GM19238 (cell line): Measurements from ENCODE around the gene LRP1.

Experiments used
- DNase-seq: peaks from one replicate; pipeline ENCODE4 v3.0.0; 2011; ENCODE audit warnings: low spot score; ENCODE audit not compliant: insufficient read length

LRP1 gene

DNA sequence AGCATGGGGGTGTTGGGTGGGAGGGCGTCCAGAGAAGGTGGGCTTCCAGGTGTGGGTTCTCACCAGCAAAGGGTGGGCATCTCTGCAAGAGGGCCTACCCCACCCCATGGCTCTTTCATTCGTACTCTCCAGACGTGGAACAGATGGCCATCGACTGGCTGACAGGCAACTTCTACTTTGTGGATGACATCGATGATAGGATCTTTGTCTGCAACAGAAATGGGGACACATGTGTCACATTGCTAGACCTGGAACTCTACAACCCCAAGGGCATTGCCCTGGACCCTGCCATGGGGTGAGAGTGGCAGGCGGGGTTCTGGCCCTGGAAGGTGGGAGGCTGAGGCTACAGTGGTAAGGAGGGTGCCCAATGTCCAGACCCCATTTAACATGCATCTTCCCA, 25.8 kb downstream of the LRP1 start:
- DNase-seq, result no peak

- DNase-seq, result no peak
Measured at GRCh38 chr12:57154804-57155434, 26.6 kb downstream of the LRP1 start.

DNA sequence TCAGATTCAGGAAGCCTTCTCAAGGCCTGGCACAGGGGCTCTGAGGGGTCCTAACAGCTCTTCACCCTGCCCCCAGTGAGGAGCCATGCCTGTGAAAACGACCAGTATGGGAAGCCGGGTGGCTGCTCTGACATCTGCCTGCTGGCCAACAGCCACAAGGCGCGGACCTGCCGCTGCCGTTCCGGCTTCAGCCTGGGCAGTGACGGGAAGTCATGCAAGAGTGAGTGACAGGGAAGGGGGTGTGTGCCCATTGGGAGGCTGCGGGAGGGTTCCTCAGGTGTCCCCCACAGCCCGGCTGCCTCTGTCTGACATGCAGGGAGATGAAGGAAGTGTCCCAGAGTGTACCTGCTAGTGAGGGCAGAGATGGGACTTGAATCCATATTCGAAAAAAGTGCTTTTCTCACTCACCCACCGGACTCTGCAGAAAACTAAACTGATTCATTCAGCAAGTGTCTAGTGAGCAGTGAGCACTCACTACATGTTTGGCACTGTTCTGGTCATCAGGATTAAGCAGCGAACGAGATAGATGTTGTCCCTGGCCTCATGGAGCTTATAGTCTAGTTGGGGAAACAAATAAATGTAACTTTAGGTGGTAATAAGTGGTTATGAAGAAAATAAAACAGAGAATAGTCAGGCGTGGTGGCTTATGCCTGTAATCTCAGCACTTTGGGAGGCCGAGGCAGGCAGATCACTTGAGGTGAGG, 28.6 kb downstream of the LRP1 start:
- no peak for DNase-seq

DNA sequence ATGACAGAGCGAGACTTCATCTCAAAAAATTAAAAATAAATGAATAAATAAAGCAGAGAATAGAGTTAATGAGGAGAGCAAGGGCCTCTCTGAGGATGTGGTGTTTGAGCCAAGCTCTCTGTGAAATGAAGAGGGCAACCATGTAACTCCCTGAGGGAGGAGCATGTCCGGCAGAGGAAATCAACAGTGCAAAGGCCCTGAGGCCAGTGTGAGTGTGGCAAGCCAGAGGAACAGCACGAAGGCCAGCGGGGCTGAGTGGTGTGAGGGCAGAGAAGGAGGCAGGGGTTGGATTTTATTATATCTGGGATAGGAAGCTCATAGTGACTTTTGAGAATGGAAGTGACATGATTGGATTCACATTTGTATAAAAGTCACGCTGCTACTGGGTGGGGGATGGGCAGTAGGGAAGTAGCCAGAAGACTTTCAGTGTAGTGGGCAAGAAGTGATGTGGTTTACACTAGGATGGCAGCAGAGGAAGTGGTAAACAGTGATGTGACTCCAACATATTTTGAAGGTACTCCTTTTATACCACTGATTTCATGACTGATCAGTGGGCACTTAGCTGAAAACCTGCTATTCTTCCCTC, 29.4 kb downstream of the LRP1 start:
- DNase-seq, result no peak

DNA sequence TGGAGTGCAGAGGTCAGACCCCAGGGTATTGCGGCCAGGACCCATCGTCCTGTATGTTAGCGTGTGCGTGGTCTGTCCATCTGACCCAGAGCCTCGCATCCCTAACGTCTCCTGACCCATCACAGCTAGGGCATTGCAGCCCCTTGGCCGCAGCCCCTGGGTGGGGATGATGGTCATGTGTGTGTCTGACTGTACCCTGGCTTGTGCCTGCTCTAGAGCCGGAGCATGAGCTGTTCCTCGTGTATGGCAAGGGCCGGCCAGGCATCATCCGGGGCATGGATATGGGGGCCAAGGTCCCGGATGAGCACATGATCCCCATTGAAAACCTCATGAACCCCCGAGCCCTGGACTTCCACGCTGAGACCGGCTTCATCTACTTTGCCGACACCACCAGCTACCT, 29.9 kb downstream of the LRP1 start:
- no peak for DNase-seq

- no peak for DNase-seq
Measured at GRCh38 chr12:57158665-57159064, 30.4 kb downstream of the LRP1 start.

DNA sequence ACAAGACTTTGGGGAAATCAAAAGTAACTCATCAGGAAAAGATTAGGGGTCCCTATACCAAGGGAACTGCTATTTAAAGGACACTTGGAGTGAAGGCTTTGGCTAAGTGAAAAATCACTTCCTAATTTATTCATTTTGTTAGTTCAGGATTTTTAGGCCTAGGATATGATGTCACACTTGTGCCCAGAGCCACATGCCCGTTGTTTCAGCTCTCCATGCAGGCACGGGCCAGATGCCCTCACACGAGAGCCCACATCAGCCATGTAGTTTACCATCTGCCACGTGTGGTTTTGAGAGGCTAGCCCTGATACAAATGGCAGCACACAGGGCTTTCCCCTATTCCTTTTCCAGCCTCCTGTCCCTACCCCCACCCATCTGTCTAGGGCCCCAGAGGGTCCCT, 31.0 kb downstream of the LRP1 start:
- DNase-seq, result no peak

DNA sequence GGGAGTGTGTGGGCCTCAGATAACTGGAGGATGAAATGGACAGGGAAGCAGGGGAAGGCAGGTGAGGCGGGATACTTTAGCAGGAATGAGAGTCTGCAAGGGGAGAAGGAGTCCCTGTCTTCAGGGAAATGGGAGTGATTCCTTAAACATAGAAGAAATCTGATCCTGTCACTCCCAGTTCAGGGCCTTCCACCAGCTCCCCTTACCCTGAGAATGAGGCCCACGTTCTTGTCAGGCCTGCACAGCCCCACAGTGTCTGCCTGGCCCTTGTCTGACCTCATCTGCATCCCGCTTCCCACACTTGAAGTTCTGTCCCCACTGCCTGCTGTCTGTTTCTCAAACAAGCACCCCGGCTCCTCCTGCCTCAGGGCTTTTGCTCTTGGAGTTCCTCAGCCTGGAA, 31.8 kb downstream of the LRP1 start:
- no peak for DNase-seq

GRCh38 chr12:57160741-57161140, 32.5 kb downstream of the LRP1 start:
- DNase-seq, result no peak

DNA sequence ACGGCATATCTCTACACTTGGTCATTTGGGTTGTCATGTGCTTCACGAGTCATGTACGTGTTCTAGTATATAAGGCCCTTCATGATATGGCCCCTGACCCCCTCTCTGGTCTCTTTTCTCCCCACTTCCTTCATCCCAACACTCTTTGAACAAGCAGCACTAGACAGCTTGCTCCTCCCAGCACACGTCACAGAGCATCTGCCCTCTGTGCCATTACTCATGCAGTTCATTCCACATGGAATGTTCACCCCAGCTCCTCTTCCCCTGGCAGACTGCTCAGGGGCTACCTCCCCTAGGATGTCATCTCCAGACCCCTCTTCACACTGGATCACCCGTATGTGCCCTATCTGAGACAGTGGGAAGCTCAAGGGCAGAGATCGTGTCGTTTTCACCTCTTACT, 33.2 kb downstream of the LRP1 start:
- DNase-seq, result no peak

DNA sequence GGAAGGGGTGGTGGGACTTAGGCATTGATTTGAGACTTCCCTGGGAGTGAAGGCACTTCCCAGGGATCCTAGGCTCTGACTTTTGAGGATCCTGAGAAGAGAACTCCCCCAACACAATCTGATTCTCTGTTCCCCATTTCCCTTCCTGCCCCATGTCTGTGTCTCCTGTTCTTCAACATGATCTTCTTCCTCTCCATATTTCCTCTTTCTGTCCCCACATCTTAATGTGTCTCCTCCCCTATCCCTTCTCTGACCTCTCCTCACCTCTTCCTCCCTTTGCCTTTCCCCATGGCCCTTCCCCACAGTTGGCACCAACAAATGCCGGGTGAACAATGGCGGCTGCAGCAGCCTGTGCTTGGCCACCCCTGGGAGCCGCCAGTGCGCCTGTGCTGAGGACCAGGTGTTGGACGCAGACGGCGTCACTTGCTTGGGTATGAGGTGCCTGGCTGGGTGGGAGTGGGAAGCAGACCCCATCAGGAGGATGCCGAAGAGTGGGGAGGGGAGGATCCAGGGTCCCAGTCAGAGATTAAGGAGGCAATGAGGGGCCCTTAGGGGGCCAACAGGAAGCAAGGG, 34.4 kb downstream of the LRP1 start:
- no peak for DNase-seq

DNA sequence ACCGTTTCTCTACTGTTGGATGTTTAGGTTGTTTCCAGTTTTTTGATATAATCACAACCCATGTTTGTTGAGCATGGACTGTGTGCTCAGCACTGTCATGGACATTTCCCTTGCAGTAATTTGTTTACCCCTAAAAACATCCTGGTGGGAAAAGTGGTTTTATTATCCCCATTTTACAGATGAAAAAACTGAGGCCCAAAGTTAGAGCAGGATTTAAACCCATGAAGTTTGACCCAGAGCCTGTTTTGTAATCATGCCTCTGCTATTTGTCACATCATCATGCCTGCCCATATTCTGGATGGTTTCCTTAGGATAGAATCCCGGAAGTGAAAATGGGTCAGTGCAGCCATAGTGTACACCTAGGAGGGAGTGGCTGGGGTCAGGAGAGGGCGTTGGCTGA, 36.2 kb downstream of the LRP1 start:
- no peak for DNase-seq

DNA sequence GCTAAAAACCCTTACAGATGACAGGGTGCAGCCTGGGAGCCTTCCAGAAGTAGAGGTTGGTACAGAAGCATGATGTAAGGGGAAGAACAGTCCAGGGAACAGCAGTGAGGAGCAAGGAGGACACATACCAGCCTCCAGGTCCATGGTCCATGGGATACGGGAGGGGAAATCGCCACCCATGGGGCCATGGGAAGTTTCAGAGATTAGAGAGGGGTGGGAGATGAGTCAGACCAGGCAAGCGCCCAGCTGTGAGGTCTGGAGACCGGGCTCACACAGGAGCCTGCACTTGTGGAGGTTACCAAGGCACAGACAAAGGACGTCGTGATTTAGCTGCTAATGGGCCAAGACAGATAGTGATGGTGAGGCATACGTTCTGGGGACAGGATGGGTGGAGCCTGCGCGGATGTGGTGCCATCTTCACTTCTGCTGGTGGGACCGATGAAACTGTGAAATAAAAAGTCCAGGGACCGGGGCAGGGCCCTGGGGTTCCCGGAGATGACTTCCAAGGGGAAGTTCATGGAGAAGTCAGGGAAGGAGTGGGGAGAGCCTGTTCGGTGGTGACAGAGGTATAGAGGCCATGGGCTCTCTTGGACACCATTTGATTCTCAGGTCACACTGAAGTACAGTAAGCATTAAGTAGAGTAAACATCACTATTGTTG, 36.8 kb downstream of the LRP1 start:
- DNase-seq, result no peak

DNA sequence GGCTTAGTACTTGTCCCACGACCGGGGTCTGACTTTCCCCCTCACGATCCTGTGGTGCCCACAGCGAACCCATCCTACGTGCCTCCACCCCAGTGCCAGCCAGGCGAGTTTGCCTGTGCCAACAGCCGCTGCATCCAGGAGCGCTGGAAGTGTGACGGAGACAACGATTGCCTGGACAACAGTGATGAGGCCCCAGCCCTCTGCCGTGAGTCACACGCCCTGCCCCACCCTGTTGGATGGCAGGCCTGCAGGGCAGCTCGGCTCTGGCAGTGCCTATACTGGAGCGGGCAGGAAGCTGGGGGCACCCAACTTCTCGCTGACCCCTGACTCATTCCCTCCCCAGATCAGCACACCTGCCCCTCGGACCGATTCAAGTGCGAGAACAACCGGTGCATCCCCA, 37.5 kb downstream of the LRP1 start:
- DNase-seq, result no peak

DNA sequence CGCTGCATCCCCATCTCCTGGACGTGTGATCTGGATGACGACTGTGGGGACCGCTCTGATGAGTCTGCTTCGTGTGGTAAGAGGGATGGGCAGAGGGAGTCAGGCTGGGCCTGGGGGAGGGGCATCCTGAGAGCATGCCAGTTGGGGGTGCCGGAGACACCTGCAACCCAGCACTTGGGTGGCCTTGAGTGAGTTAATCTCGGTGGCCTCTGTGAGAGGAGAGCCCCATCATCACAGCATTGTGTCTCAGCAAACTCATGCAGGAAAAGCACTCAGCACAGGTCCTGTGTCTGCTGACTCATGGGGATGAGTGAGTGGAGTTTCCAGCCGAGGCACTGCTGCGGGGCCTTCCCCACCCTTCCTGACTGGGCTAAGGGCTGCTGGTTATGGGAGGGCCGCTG, 38.7 kb downstream of the LRP1 start:
- DNase-seq, result no peak

- no peak for DNase-seq
Measured at GRCh38 chr12:57168058-57168457, 39.8 kb downstream of the LRP1 start.

GRCh38 chr12:57169046-57169795, 40.9 kb downstream of the LRP1 start:
- DNase-seq, result no peak

- no peak for DNase-seq
Measured at GRCh38 chr12:57169969-57170368, 41.7 kb downstream of the LRP1 start.

DNA sequence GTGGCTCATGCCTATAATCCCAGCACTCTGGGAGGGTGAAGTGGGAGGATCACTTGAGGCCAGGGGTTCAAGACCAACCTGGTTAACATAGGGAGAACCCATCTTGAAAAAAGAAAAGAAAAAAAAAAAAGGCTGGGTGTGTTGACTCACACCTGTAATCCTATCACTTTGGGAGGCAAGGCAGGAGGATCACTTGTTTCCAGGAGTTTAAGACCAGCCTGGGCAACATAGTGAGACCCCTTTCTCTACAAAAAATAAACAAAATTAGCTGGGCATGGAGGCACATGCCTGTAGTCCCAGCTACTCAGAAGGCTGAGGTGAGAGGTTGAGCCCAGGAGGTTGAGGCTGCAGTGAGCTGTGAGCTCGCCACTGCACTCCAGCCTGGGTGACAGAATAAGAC, 42.1 kb downstream of the LRP1 start:
- DNase-seq, result no peak

DNA sequence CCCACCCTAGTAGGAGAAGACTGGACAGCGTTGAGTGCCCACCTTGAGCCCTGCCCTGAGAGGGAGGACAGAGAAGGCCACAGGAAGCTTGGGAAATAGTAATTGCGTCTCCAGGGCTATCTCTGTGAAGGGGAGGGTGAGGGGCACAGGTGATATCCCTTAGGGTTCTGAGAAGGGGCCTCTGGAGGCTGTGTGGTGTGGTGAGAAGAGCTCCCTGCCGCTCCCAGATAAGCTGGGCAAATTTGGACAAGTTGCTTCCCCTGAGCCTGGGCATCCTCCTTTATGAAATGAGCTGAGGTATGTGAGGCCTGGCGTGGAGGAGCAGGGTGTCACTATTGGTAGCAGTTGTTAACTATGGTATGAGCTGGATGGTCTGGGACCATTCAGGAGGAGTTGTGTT, 42.6 kb downstream of the LRP1 start:
- no peak for DNase-seq

DNA sequence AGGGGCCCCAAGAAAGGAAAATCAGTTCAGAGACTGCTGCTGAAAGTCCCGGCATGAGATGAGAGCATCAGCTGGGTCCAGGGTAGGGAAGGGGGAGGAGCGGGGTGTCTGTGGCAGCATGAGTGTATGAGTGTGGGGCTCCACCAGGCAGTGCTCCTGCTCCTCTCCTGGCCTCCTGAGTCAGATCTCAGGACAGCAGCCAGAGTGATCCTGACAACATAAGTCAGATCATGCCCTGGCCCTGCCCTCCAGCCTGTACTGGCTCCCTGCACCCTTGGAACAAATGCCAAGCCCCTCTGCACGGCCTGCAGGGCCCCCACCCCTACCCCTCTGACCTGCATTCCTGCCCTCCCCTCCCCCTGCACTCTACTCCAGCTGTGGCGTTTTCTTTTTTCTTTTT, 43.4 kb downstream of the LRP1 start:
- DNase-seq, result no peak

DNA sequence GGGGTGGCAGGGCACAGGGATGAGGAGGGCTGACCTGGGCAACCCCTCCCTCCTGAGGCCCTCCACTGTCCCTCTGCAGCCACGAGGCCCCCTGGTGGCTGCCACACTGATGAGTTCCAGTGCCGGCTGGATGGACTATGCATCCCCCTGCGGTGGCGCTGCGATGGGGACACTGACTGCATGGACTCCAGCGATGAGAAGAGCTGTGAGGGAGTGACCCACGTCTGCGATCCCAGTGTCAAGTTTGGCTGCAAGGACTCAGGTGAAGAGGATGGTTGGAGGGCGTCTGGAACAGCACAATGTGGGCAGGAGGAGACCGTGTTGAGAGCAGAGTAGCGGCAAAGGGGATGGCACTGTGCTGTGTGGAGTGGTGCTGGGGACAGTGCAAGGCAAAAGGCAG, 44.8 kb downstream of the LRP1 start:
- no peak for DNase-seq
